K562 treated with DMSO at 1 percent for 48 hours (cell line): ENCODE results near the gene STX1A. TPM values are rescaled to one million over a fixed set of nuclear protein-coding genes. Genes with fewer than 3 reads are reported as not detected.

Experiments
- total RNA-seq: library from RNA; unstranded; fragments of 300-600 nt; gene quantifications from 2 replicates; pipeline ENCODE4 v1.2.3, GENCODE V29; 2022; ENCODE audit warnings: low replicate concordance; ENCODE audit errors: extremely low read depth

STX1A gene
- total RNA-seq = not detected in 2 replicates

DNA sequence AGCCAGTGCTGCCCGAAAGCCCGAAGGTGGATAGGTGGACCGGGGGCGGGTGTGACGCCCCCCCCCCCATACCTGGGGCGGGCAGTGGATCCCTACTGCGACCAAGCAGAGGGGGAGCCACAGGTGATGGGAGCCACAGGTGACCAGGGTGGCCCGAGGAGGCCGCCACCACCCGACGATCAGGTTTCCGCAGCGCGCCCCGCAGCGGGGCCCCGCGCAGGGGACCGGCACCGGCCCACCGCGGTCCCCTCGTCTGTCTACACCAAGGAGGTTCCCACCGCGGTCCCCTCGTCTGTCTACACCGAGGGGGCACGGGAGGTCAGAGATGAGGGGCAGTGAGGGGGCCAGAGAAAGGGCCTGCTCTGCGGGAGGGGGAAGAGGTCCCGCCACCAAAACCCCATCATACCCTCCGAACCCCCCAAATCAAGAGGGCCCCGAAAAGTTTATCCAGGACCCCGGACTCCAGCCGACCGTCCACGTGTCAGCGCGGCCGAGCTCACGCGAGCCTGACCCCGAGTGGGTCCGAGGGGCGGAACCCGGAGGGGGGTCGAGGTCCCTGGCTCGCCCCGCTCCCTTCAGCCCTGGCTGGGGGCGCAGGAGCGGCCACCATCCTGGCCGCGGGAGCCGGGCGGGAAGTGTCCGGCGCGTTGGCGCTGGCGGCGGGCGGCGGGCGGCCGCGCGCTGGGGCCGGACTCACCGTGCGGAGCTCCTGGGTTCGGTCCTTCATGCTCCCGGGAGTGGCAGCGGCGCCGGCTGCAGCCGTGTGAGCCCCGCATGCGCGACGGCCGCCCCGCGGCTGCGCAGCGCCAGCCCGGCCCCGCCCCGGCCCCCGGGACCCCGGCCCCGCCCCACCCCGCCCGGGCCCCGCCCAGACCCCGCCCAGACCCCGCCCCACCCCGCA, at the start of gene STX1A:
Gene STX1A (minus strand): TSS at position 765 of the 901 bp plus-strand sequence. CDS start 38 bp downstream, at position 727.

DNA sequence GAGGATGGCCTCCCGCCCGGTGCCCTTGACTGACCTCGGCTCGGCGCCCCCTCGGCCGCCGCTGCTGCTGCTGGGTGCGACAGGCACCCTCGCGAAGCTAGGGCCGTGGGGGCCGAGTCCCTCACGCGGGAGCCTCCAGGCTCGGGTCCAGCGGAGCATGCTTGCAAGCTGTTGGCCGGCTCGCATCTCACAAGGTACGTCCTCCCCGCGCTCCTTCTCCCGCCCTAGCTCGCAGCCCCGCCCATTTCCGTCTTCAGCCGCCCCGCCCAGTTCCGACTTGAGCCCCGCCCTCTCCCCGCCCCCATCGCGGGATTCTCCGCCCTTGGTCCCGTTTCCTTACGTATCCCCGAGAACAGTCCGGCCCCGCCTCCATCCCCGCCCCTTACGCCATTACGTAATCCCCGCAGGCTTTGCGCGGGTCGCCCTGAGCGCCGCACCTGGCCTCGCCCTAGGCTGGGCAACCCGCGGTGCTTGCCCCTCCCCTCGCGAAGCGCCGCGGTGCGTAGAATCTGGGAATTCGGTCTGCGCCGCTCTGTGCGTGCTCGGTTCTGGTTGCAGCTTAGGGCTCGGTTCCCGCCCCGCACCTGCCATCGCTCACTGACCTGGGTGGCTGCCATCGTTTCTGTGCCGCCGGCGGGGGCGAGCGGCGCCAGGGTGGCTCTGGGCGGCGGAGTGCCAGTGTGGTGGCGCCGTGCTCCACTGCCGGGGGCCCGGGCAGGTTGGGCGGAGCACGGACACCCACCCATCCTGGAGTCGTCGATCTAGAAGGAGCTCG, 19.3 kb upstream of the STX1A start, which contains the start of gene ABHD11:
Gene ABHD11 (minus strand): TSS at position 191 of the 775 bp plus-strand sequence. CDS start 32 bp downstream, at position 159.

DNA sequence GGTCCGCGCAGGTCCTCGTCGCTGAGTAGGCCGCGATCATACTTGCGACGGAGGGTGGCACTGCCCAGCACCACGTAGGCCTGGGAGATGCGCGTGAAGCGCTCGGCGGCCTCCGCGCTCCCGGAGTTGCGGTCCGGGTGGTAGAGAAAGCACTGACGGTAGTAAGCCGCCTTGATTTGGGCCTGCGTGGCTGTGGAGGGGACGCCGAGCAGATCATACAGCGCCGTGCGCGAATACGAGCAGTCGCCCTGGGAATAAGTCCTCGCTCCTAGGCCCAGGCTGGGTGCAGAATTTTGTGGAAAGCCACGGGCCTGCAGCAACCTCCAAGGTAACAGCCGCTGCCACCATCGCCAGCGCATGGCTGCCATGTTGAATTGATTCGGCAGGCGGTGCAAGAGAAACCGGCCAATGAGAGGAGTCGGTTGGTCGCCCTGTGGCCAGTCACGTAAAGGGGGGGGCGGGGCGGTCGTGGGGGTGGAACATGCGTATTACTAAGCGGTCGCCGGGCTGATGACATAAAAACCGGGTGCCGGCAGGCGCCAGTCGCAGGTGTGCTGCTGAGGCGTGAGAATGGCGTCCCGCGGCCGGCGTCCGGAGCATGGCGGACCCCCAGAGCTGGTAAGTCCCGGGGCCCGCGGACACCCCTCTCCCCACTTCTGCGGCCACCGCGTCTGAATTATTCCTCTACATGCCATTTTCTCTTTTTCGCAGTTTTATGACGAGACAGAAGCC, 36.2 kb downstream of the STX1A start, which contains the start of the genes BUD23 and DNAJC30:
Gene BUD23 (plus strand): TSS at position 542 of the 732 bp plus-strand sequence. CDS start 29 bp downstream, at position 571.
Gene DNAJC30 (minus strand): TSS at position 398 of the 732 bp plus-strand sequence. CDS start 30 bp downstream, at position 368.

DNA sequence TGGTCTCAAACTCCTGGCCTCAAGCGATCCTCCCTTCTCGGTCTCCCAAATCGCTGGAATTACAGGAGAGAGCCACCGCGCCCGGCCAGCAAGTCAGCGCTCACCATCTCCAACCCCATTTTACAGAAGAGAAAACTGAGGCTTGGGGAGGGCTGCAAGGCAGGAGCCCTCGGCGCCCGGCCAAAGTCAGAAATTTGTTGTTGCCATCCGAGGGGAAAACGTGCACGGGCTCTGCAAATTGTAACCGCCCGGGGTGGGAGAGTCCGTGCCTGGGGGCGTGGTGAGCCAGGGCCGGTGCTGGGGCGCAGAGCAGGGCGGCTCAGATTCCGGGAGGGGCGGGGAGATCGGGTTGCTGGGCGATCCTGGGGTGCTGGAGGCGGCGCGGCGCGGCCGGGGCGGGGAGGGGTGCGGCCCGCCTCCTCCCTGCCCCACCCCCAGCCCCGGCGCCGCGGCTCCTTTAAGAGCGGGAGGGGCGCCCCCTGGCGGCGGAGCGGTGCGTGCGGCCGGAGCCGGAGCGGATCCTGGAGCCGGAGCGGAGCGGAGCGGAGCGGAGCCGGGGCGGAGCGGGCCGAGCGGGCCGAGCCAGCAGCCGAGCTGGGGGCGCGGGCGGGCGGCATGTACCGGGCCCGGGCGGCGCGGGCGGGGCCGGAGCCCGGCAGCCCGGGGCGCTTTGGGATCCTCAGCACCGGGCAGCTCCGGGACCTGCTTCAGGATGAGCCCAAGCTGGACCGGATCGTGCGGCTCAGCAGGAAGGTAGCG, 51.9 kb downstream of the STX1A start, which contains the start of gene VPS37D:
Gene VPS37D (plus strand): TSS at position 488 of the 759 bp plus-strand sequence. CDS start 128 bp downstream, at position 616.

Other genes with a start within 250 kb of the STX1A start
- 108 TPM in 1 of 2 replicates, not detected in the other for gene BAZ1B, start 197.4 kb downstream of the STX1A start, total RNA-seq
- gene BCL7B, start 162.0 kb downstream of the STX1A start, total RNA-seq = not detected in 2 replicates
- gene TBL2, start 141.1 kb downstream of the STX1A start, total RNA-seq = not detected in 2 replicates
- gene MLXIPL, start 95.1 kb downstream of the STX1A start, total RNA-seq = not detected in 2 replicates
- gene VPS37D, start 51.8 kb downstream of the STX1A start, total RNA-seq = not detected in 2 replicates
- not detected in 2 replicates for gene DNAJC30, start 36.2 kb downstream of the STX1A start, total RNA-seq
- gene BUD23, start 36.1 kb downstream of the STX1A start, total RNA-seq = not detected in 2 replicates
- gene ABHD11, start 19.1 kb upstream of the STX1A start, total RNA-seq = not detected in 2 replicates
- gene CLDN3, start 50.6 kb upstream of the STX1A start, total RNA-seq = not detected in 2 replicates
- not detected in 2 replicates for gene CLDN4, start 111.3 kb upstream of the STX1A start, total RNA-seq
- gene METTL27, start 122.8 kb upstream of the STX1A start, total RNA-seq = not detected in 2 replicates
- gene TMEM270, start 141.5 kb upstream of the STX1A start, total RNA-seq = not detected in 2 replicates